Measurements from ENCODE around the gene DUSP28.
"Not testable (repeated sequence)": the region's sequence is repeated elsewhere in the genome, so short reads cannot be mapped to it uniquely, and the experiment has no call there.

The DUSP28 gene

DNA sequence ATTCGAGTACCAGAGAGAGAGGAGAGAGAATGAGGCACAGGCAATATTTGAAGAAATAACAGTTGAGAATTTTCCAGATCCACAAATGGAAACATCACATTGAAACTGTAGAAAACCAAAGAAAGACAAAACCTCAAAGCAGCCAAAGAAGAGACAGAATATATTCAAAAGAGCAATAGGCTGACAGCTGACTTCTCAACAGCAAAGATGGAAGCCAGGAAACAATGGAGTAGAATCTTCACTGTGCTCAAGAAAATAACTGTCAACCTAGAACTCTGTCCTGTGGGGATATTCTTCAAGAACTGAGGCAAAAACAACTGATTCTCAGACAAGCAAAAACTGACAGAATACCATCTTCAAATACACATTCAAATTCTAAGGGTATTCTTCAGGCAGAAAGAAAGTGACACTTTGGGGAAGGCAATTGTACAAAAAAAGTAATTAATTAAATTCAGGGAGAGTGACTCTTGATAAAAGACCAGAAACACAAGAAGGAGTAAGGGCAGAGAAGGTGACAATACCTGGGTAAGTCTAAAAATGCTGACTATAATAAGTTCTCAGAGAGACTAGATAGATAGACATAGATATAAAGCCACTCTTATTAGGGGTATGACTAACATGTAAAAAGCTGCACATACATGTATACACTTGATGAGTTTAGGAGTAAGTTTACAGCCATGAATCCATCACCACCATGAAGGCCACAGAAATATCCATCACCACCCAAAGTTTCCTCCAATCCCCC, 28.0 kb upstream of the DUSP28 start:
- H3K4me1 Mint-ChIP-seq = peaks cover 22% of the 10 kb centered on the region

DNA sequence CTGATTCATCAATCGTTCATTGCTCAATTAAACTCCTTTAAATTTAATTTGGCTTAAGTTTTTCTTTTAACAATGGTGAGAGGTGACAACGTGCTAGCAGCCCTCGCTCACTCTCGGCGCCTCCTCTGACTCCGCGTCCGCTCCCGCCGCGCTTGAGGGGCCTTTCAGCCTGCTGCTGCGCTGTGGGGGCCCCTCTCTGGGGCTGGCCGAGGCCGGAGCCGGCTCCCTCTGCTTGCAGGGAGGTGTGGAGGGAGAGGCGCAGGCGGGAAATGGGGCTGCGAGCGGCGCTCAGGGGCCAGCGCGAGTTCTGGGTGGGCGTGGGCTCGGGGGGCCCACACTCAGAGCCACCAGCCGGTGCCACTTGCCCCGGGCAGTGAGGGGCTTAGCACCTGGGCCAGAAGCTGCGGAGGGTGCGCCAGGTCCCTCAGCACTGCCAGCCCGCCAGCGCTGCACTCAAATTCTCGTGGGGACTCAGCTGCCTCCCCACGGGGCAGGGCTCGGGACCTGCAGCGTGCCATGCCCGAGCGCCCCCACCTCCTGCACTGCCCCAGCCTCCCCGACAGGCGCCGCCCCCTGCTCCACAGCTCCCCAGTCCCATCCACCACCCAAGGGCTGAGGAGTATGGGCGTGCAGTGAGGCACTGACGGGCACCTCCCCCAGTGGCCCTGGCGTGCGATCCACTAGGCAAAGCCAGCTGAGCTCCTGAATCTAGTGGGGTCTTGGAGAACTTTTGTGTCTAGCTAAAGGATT, 22.0 kb upstream of the DUSP28 start:
- ATAC-seq (replicated peaks; ENCODE audit: extremely low read depth, poor library complexity, severe bottlenecking) (no peak), DNase-seq (ENCODE audit: low spot score in 2 of 2) (no peak)
- H3K4me1 Mint-ChIP-seq = peaks cover 41% of the 10 kb centered on the region
- no peak overlapping the region for H3K27ac Mint-ChIP-seq (ENCODE audit: low read depth)
- H3K36me3 Mint-ChIP-seq (ENCODE audit: insufficient read depth) = peaks cover 30% of the 10 kb centered on the region
- H3K4me3 Mint-ChIP-seq = no peak overlapping the region
- H3K9me3 Mint-ChIP-seq = no peaks in the 10 kb centered on the region
- H3K27me3 Mint-ChIP-seq = no peaks in the 10 kb centered on the region

More for the DNA sequence above, 28.0 kb upstream of the DUSP28 start:
- no peak overlapping the region for H3K27ac Mint-ChIP-seq (ENCODE audit: low read depth)
- no peak overlapping the region for H3K4me3 Mint-ChIP-seq
- ATAC-seq (replicated peaks; ENCODE audit: extremely low read depth, poor library complexity, severe bottlenecking) = no peak
- H3K9me3 Mint-ChIP-seq = peaks cover 10% of the 10 kb centered on the region
- no peak for DNase-seq (ENCODE audit: low spot score in 2 of 2)
- no peaks in the 10 kb centered on the region for H3K27me3 Mint-ChIP-seq
- peaks cover 18% of the 10 kb centered on the region for H3K36me3 Mint-ChIP-seq (ENCODE audit: insufficient read depth)

DNA sequence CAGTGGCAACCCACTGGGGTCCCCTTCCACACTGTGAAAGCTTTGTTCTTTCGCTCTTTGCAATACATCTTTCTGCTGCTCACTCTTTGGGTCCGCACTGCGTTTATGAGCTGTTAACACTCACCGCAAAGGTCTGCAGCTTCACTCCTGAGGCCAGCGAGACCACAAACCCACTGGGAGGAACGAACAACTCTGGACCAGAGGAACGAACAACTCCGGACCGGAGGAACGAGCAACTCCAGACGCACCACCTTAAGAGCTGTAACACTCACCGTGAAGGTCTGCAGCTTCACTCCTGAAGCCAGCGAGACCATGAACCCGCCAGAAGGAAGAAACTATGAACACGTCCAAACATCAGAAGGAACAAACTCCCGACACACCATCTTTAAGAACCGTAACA, 21.1 kb upstream of the DUSP28 start:
- H3K27me3 Mint-ChIP-seq; H3K9me3 Mint-ChIP-seq; H3K4me3 Mint-ChIP-seq; ATAC-seq (replicated peaks; ENCODE audit: extremely low read depth, poor library complexity, severe bottlenecking); H3K27ac Mint-ChIP-seq (ENCODE audit: low read depth); DNase-seq (ENCODE audit: low spot score in 2 of 2): not testable (repeated sequence)
- H3K4me1 Mint-ChIP-seq = peaks cover 38% of the 10 kb centered on the region
- peaks cover 30% of the 10 kb centered on the region for H3K36me3 Mint-ChIP-seq (ENCODE audit: insufficient read depth)

DNA sequence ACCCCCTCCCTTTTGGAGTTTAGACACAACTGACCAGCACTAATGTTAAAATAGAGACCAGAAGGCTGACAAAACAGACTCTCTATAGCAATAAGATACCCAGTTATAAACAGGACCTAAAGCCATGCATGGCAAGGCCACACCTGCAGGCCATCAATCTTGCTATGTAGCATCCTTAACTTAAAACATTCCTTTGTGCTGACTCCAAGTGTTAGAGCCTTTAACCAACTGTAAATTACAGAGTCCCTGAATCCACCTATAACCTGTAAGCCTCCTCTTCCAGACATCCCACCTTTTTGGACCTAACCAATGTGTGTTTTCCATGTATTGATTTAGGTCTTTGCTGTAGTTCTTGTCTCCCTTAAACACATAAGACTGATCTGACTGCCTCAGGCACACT, 20.3 kb upstream of the DUSP28 start:
- Mint-ChIP-seq H3K36me3 (ENCODE audit: insufficient read depth) (peaks cover 26% of the 10 kb centered on the region), H3K27ac (ENCODE audit: low read depth) (no peak overlapping the region), H3K4me1 (peaks cover 37% of the 10 kb centered on the region), H3K9me3 (no peaks in the 10 kb centered on the region), H3K27me3 (no peaks in the 10 kb centered on the region), H3K4me3 (no peak overlapping the region)
- DNase-seq (ENCODE audit: low spot score in 2 of 2) (no peak), ATAC-seq (replicated peaks; ENCODE audit: extremely low read depth, poor library complexity, severe bottlenecking) (no peak)

DNA sequence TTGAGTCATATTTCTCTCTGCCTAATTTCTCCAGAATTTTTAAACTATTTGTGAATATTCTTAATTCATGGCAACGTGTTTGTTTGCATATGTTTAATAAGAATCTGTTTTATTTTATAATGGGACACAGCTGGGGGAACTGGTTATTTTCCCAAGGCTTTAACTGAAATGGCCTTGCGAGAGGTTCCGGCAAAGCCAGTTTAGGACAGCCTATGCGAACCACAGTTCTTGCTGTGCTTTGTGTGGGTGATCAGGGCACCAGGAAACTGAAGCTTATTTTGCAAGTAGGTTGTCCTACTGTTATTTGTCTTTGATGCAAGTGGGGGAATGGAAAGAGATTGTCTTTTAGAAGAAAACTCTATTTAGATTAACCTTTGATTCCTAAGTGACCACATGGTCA, 8.9 kb upstream of the DUSP28 start:
- DNase-seq (ENCODE audit: low spot score in 2 of 2) = no peak
- H3K27ac Mint-ChIP-seq (ENCODE audit: low read depth) = peak overlapping the region; percentile 56
- peaks cover 4% of the 10 kb centered on the region for H3K4me1 Mint-ChIP-seq
- peaks cover 5% of the 10 kb centered on the region for H3K36me3 Mint-ChIP-seq (ENCODE audit: insufficient read depth)
- H3K27me3 Mint-ChIP-seq = no peaks in the 10 kb centered on the region
- ATAC-seq (replicated peaks; ENCODE audit: extremely low read depth, poor library complexity, severe bottlenecking) = no peak
- H3K4me3 Mint-ChIP-seq = no peak overlapping the region
- H3K9me3 Mint-ChIP-seq = no peaks in the 10 kb centered on the region

DNA sequence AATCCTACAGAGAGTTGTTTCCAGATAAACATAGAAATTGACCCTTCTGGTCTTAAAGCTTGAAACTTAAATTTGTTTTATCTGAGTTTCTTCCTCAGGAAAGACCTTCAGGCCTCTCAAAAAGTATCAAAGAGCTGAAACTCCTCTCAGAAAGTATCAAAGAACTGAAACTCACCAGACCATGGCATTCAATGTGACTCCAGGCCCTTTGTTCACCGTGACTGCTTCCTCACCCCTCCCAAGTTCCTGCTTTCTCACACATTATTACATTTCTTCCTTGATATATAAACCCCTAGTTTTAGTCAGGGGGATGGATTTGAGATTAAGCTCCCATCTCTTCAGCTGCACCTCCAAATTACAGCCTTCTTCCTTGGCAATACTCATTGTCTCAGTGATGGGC, 8.3 kb upstream of the DUSP28 start:
- no peaks in the 10 kb centered on the region for H3K9me3 Mint-ChIP-seq
- H3K27me3 Mint-ChIP-seq = no peaks in the 10 kb centered on the region
- no peak overlapping the region for H3K4me3 Mint-ChIP-seq
- peaks cover 9% of the 10 kb centered on the region for H3K4me1 Mint-ChIP-seq
- H3K27ac Mint-ChIP-seq (ENCODE audit: low read depth) = peak overlapping the region; percentile 56
- DNase-seq (ENCODE audit: low spot score in 2 of 2) = no peak
- ATAC-seq (replicated peaks; ENCODE audit: extremely low read depth, poor library complexity, severe bottlenecking) = no peak
- peaks cover 5% of the 10 kb centered on the region for H3K36me3 Mint-ChIP-seq (ENCODE audit: insufficient read depth)

DNA sequence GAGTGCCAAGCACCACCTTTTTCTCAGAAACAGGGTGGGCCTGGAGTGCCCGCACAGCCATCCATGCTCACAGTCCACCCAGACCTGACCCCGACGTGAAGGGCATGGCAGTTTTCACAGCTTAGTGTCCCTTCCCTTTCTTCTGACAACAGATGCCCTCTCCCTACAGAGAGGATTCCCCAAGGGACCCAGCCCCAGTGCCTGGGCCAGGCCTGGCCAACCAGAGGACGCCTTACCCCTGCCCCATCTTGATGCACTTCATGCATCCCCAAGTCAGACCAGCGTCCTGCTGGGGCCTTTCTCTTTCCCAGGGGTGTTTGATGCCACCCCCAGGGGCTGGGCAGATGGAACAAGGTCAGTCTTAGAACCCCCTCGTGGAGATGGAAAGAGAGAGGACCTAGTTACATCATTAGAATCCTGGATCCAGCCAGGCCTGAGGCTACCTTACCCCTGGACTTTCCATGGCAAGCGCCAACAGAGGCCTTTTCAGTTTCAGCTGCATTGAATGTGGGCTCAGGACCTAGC, 6.1 kb upstream of the DUSP28 start:
- H3K27ac Mint-ChIP-seq (ENCODE audit: low read depth) = no peak overlapping the region
- ATAC-seq (replicated peaks; ENCODE audit: extremely low read depth, poor library complexity, severe bottlenecking) = no peak
- H3K27me3 Mint-ChIP-seq = no peaks in the 10 kb centered on the region
- H3K9me3 Mint-ChIP-seq = no peaks in the 10 kb centered on the region
- H3K36me3 Mint-ChIP-seq (ENCODE audit: insufficient read depth) = peaks cover 10% of the 10 kb centered on the region
- no peak for DNase-seq (ENCODE audit: low spot score in 2 of 2)
- no peak overlapping the region for H3K4me3 Mint-ChIP-seq
- peaks cover 20% of the 10 kb centered on the region for H3K4me1 Mint-ChIP-seq

DNA sequence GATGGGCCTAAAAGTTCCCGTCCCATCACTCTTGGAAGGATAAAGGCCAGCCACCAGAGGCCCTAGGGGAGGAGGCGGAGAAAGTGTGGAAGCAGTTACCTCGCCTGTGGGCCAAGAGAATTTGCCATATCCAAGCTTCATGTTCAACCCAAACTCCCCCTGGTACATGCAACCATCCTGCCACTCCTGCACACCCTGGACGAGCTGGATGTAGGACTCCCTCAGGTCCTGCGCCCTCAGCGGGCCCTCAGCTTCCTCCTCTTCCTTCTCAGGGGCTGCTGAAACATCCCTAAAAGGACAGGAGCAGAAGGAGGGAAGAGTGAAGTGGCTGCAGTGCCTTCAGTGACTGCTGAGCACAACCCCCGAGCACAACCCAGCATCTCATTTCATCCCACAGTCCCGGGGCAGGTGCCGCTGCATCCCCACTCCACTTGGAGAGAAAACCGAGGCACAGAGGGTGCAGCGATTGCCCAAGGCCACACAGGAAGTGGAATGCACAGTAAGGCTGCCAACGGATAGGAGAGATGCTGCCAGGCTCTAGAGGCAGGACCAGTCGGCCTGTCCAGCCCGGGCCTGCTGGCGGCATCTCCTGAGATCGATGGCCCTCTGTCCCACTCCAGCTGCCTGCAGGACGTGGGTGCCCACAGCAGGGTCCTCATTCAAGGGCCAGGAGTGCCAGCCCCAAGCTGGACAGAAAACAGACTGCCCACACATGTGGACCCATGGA, 5.2 kb upstream of the DUSP28 start:
- ATAC-seq (replicated peaks; ENCODE audit: extremely low read depth, poor library complexity, severe bottlenecking) (no peak), DNase-seq (ENCODE audit: low spot score in 2 of 2) (no peak)
- no peaks in the 10 kb centered on the region for H3K9me3 Mint-ChIP-seq

DNA sequence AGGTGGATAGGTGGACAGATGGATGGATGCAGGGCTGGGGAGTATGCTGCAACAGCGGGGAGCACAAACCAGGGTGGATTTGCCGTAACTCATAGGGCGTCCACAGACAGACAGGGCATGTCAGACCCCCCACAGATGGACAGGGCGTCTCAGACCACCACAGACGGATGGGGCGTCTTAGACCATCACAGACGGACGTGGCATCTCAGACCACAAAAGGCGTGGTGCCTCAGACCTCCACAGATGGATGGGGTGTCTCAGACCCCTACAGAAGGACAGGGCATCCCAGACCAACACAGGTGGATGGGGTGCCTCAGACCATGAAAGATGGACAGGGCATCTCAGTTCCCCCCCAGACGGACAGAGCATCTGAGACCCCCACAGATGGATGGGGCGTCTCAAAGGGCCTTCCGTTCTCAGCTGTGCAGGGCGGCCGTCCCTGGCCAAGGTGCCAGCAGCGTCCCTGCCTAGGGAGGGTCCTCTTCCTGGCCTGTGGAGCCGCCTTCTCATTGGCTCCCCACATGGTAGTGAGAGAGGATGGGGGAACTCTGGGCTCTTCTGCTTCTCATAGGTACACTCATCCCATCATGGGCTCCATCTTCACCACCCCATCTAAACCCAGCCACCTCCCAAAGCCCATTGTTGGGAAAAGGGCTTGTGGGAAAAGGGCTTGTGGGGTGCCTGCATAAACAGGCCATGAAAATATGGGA, 4.5 kb upstream of the DUSP28 start:
- H3K9me3 Mint-ChIP-seq = no peaks in the 10 kb centered on the region
- no peaks in the 10 kb centered on the region for H3K27me3 Mint-ChIP-seq
- no peak overlapping the region for H3K4me3 Mint-ChIP-seq
- peaks cover 14% of the 10 kb centered on the region for H3K36me3 Mint-ChIP-seq (ENCODE audit: insufficient read depth)
- no peak overlapping the region for H3K27ac Mint-ChIP-seq (ENCODE audit: low read depth)
- ATAC-seq (replicated peaks; ENCODE audit: extremely low read depth, poor library complexity, severe bottlenecking) = no peak
- DNase-seq (ENCODE audit: low spot score in 2 of 2) = no peak
- H3K4me1 Mint-ChIP-seq = peaks cover 30% of the 10 kb centered on the region

More for the DNA sequence above, 5.2 kb upstream of the DUSP28 start:
- Mint-ChIP-seq H3K27me3 (no peaks in the 10 kb centered on the region), H3K4me3 (no peak overlapping the region), H3K27ac (ENCODE audit: low read depth) (no peak overlapping the region), H3K36me3 (ENCODE audit: insufficient read depth) (peaks cover 14% of the 10 kb centered on the region), H3K4me1 (peaks cover 29% of the 10 kb centered on the region)

DNA sequence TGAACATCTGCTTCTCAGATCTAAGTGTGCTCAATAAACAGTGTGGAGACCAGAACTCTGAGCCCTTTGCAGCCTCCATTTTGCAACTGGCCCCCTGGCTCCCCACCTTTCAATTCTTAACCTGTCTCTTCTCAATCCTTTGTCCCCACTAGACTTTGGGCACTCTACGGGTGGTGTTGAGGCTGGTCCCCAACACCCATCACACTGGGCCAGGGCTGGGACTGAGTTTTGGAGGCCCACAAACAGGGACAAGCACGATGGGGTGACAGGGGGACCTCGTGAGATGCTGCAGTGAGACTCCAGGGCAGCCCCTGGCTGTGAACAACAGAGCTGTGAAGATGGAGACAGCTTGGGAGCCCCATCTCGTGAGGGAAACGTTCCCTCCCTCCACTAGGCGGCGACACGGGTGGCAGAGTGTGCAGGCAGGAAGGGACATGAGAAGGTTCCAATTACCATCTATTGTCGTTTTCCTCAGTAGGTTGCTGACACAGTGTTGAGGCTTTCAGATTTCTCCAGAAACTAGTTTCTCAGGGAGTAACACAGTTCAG, 3.5 kb upstream of the DUSP28 start:
- ATAC-seq (replicated peaks; ENCODE audit: extremely low read depth, poor library complexity, severe bottlenecking) = no peak
- no peaks in the 10 kb centered on the region for H3K27me3 Mint-ChIP-seq
- peak; percentile 64 for DNase-seq (ENCODE audit: low spot score in 2 of 2)
- H3K27ac Mint-ChIP-seq (ENCODE audit: low read depth) = peak overlapping the region; percentile 71
- H3K9me3 Mint-ChIP-seq = no peaks in the 10 kb centered on the region
- peaks cover 37% of the 10 kb centered on the region for H3K4me1 Mint-ChIP-seq
- peak overlapping the region; percentile 33 for H3K4me3 Mint-ChIP-seq
- H3K36me3 Mint-ChIP-seq (ENCODE audit: insufficient read depth) = peaks cover 22% of the 10 kb centered on the region

DNA sequence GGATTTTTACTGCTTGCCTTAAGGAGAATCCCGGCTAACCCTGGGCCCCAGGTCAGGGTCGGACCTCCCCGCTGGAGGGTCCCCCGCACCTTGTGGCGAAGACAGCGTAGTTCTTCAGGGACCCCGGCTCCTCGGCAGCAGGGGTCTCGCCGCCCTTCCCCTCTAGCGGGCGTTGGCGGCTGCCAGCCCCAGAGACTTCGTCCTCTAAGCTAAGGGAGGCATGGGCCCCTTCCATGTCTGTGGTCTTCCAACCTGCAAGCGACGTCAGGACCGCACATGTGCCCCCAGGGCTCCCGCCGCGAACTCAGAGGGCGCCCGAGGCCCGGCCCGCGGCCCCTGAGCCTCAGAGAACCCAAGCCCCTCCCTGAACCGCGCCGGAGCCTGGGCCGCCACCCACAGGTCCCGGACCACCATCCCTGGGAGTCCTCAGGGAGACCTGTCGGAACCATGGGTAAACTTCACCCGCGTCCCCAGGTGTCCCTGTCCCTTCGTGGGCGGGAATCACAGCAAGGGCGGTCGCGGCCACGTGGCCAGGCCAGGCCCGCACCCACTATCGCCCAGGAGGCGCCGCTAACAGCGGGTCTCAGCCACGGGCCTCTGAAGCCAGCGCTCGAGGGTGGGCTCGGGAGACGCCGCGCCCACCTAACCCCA, 2.9 kb upstream of the DUSP28 start:
- ATAC-seq (replicated peaks; ENCODE audit: extremely low read depth, poor library complexity, severe bottlenecking) (no peak), DNase-seq (ENCODE audit: low spot score in 2 of 2) (no peak)
- Mint-ChIP-seq H3K27me3 (no peaks in the 10 kb centered on the region), H3K27ac (ENCODE audit: low read depth) (peak overlapping the region; percentile 71), H3K4me1 (peaks cover 40% of the 10 kb centered on the region), H3K36me3 (ENCODE audit: insufficient read depth) (peaks cover 22% of the 10 kb centered on the region), H3K4me3 (peak overlapping the region; percentile 87), H3K9me3 (no peaks in the 10 kb centered on the region)
